ENCODE results near the gene STK10. TPM values are rescaled to one million over a fixed set of nuclear protein-coding genes. Genes with fewer than 3 reads are reported as not detected.

Gene STK10
- polyA plus RNA-seq, 2 of the 4 experiments (the other 2 are of a cell fraction): 4.3 to 13.1 TPM

DNA sequence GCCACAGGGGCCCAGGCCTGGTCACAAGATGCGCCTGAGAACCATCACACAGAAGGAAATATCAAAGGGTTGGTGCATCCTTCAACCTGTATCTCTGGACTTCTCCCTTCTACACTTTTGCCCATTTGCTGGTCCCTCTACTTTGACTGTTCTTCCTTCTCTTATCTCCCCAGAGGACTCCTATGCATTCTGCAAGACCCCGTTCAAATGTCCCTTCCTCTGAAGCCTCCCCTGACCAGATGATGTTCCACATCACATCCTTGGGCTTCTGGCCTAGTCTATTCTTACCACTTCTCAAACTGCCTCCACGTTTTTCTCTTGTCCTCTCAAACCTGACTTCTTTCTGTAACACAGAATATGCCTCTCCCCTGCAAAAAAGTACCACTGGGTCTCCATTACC, 34.3 kb downstream of the STK10 start (continued):
- TF ChIP-seq, protein P1, sequence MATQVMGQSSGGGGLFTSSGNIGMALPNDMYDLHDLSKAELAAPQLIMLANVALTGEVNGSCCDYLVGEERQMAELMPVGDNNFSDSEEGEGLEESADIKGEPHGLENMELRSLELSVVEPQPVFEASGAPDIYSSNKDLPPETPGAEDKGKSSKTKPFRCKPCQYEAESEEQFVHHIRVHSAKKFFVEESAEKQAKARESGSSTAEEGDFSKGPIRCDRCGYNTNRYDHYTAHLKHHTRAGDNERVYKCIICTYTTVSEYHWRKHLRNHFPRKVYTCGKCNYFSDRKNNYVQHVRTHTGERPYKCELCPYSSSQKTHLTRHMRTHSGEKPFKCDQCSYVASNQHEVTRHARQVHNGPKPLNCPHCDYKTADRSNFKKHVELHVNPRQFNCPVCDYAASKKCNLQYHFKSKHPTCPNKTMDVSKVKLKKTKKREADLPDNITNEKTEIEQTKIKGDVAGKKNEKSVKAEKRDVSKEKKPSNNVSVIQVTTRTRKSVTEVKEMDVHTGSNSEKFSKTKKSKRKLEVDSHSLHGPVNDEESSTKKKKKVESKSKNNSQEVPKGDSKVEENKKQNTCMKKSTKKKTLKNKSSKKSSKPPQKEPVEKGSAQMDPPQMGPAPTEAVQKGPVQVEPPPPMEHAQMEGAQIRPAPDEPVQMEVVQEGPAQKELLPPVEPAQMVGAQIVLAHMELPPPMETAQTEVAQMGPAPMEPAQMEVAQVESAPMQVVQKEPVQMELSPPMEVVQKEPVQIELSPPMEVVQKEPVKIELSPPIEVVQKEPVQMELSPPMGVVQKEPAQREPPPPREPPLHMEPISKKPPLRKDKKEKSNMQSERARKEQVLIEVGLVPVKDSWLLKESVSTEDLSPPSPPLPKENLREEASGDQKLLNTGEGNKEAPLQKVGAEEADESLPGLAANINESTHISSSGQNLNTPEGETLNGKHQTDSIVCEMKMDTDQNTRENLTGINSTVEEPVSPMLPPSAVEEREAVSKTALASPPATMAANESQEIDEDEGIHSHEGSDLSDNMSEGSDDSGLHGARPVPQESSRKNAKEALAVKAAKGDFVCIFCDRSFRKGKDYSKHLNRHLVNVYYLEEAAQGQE (IDR thresholded peaks at IDR 0.05): no peak
- TF ChIP-seq CBX2 (IDR thresholded peaks at IDR 0.05; ENCODE audit: borderline replicate concordance, low read depth) (no peak), ZC3H11A (IDR thresholded peaks at IDR 0.05) (no peak), ZFP36 (IDR thresholded peaks at IDR 0.05; ENCODE audit: borderline replicate concordance, partially characterized antibody) (no peak), SMC3 (IDR thresholded peaks at IDR 0.05) (no peak)

- H3K4me2 ChIP-seq: no peak overlapping the region
- 96% methylated on average over 10 of the region's 10 CpGs for WGBS (ENCODE audit: missing lambda C conversion rate)
- TF ChIP-seq TP53 (CRISPR knock-in tag; IDR thresholded peaks at IDR 0.05) (no peak), JUN (IDR thresholded peaks at IDR 0.05) (no peak), HOXA7 (CRISPR knock-in tag; IDR thresholded peaks at IDR 0.05) (no peak), HES2 (IDR thresholded peaks at IDR 0.05) (no peak), KDM5A (IDR thresholded peaks at IDR 0.05) (no peak), NFE2L2 (conservative IDR thresholded peaks at IDR 0.05; ENCODE audit: low read length) (no peak), BCL3 (IDR thresholded peaks at IDR 0.05) (no peak), POLR2A (IDR thresholded peaks at IDR 0.05; ENCODE audit: low read length) (no peak), RCOR1 (IDR thresholded peaks at IDR 0.05; ENCODE audit: low read depth, low read length) (no peak), CHD4 (IDR thresholded peaks at IDR 0.05; ENCODE audit: borderline replicate concordance) (no peak), EHF (CRISPR knock-in tag; IDR thresholded peaks at IDR 0.05) (no peak), RAD21 (conservative IDR thresholded peaks at IDR 0.05 in 1 of 2, IDR thresholded peaks at IDR 0.05 in 1 of 2) (no peak), CBX8 (IDR thresholded peaks at IDR 0.05) (no peak), ZC3H11A (IDR thresholded peaks at IDR 0.05) (no peak), PBX3 (IDR thresholded peaks at IDR 0.05) (no peak)
- TF ChIP-seq, protein P2, sequence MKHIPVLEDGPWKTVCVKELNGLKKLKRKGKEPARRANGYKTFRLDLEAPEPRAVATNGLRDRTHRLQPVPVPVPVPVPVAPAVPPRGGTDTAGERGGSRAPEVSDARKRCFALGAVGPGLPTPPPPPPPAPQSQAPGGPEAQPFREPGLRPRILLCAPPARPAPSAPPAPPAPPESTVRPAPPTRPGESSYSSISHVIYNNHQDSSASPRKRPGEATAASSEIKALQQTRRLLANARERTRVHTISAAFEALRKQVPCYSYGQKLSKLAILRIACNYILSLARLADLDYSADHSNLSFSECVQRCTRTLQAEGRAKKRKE (CRISPR knock-in tag; IDR thresholded peaks at IDR 0.05; ENCODE audit: low read depth): no peak
Observed at GRCh38 chr5:172151661-172152210, 36.3 kb downstream of the STK10 start.

More at GRCh38 chr5:172151661-172152210, 36.3 kb downstream of the STK10 start:
- Histone ChIP-seq H3K27ac (no peak overlapping the region), H3K9me3 (no peaks in the 10 kb centered on the region), H3K4me1 (no peaks in the 10 kb centered on the region), H3K4me3 (no peak overlapping the region)
- DNase-seq (ENCODE audit: low read depth in 1 of 2, low spot score in 1 of 2) (no peak), FAIRE-seq (no peak), ATAC-seq (no peak)
- ChIA-PET CTCF (interaction anchor here (1.1 to 1.7 kb wide), 3 partner anchors 11 to 239 kb away, joined by 3 to 7 read pairs (median 3); partner anchors contain the start of gene STK10), POLR2A (no interaction called here)
